Endothelial cell of umbilical vein (primary cell): ENCODE results near the gene SRGAP3. TPM values are rescaled to one million over a fixed set of nuclear protein-coding genes. Genes with fewer than 3 reads are reported as not detected.

Experiments
- BruUV-seq: library from RNA; stranded (reverse); fragments of 400-500 nt; replicated peaks from 2 replicates; lab custom pipeline; 2021; lab: Mats Ljungman, UMichigan
- CTCF ChIA-PET: fragments of 300-600, 350-600 bp; sonication (Branson Sonifier 250); formaldehyde crosslinking; loops from one replicate; lab custom pipeline; 2021; ENCODE audit warnings: antibody characterized with exemption, inconsistent platforms; lab: Charles Lee
- POLR2A ChIA-PET: fragments of 300-600, 350-600 bp; sonication (Branson Sonifier 250); formaldehyde crosslinking; loops from one replicate; lab custom pipeline; 2021; ENCODE audit warnings: antibody characterized with exemption, inconsistent platforms; lab: Charles Lee
- DNase-seq: peaks from one replicate; pipeline ENCODE4 v3.0.0-alpha.2; 2011; ENCODE audit warnings: low read depth, low spot score
- FAIRE-seq: peaks from 2 replicates; lab custom pipeline; 2011; peaks lifted over from hg19 to GRCh38; lab: Jason Lieb, UNC
- H2AFZ ChIP-seq: 2 replicates; pipeline ENCODE4 v1.6.0; 2012; ENCODE audit warnings: low read depth, low read length, control low read depth, inconsistent platforms
- H3K27ac ChIP-seq: 2 replicates; pipeline ENCODE4 v1.5.1; 2011; ENCODE audit warnings: low read depth, mild to moderate bottlenecking, control low read depth, low read length, moderate library complexity; ENCODE audit not compliant: insufficient read depth
- H3K27me3 ChIP-seq, 2 experiments: 2 replicates each; pipeline versions ENCODE4 v1.6.0 to v1.6.1; 2011; ENCODE audit warnings: low read length in 2 of 2, mixed read lengths in 1 of 2; ENCODE audit not compliant: control insufficient read depth in 2 of 2, insufficient read depth in 2 of 2
- H3K36me3 ChIP-seq, 2 experiments: 2 replicates in 1 of 2; 3 replicates in 1 of 2; pipeline ENCODE4 v1.5.1; 2011; ENCODE audit warnings: low read length in 2 of 2, mild to moderate bottlenecking in 1 of 2, moderate library complexity in 1 of 2; ENCODE audit not compliant: control insufficient read depth in 2 of 2, insufficient read depth in 2 of 2; ENCODE audit errors: extremely low read depth in 1 of 2
- H3K4me1 ChIP-seq: 3 replicates; pipeline ENCODE4 v1.5.1; 2011; ENCODE audit warnings: mild to moderate bottlenecking, low read length; ENCODE audit not compliant: control insufficient read depth, insufficient read depth; ENCODE audit errors: extremely low read depth
- H3K4me2 ChIP-seq: 2 replicates; pipeline ENCODE4 v1.6.1; 2011; ENCODE audit warnings: low read length, control low read depth, mixed read lengths; ENCODE audit not compliant: insufficient read depth
- H3K4me3 ChIP-seq, 3 experiments: fragments of 200-600 bp in 1 of 3; sonication (generic), shearing (Covaris generic) in 1 of 3; replicated peaks in 1 of 3; 2 replicates each; pipeline ENCODE4 v1.5.1; 2011 to 2016; ENCODE audit warnings: control low read depth in 3 of 3, low read length in 3 of 3, mild to moderate bottlenecking in 2 of 3, inconsistent platforms in 1 of 3, low read depth in 1 of 3, moderate library complexity in 1 of 3; ENCODE audit not compliant: insufficient read depth in 1 of 3
- H3K79me2 ChIP-seq: 2 replicates; pipeline ENCODE4 v1.6.0; 2012; ENCODE audit warnings: low read length, inconsistent platforms; ENCODE audit not compliant: control insufficient read depth, insufficient read depth
- H3K9ac ChIP-seq: replicated peaks from 2 replicates; pipeline ENCODE3; 2011; ENCODE audit warnings: low read length, control low read depth; ENCODE audit not compliant: insufficient read depth; ENCODE audit errors: extremely low read depth
- H3K9me1 ChIP-seq: replicated peaks from 3 replicates; pipeline ENCODE4 v1.6.0; 2011; ENCODE audit warnings: mild to moderate bottlenecking, low read length; ENCODE audit not compliant: control insufficient read depth, insufficient read depth; ENCODE audit errors: extremely low read depth
- H3K9me3 ChIP-seq: replicated peaks from 2 replicates; pipeline ENCODE4 v1.5.1; 2012; ENCODE audit warnings: low read length, inconsistent platforms; ENCODE audit not compliant: control insufficient read depth, insufficient read depth
- H4K20me1 ChIP-seq: replicated peaks from 2 replicates; pipeline ENCODE3; 2011; ENCODE audit warnings: mild to moderate bottlenecking, low read length; ENCODE audit not compliant: control insufficient read depth, insufficient read depth; ENCODE audit errors: extremely low read depth
- CTCF ChIP-seq, 2 donors: IDR thresholded peaks; 1 replicate in 1 of 2; 2 replicates in 1 of 2; pipeline ENCODE4 v1.5.1; 2011; ENCODE audit warnings: low read length in 2 of 2, mild to moderate bottlenecking in 2 of 2, moderate library complexity in 2 of 2, control low read depth in 1 of 2, inconsistent platforms in 1 of 2, low read depth in 1 of 2; ENCODE audit not compliant: insufficient read depth in 1 of 2; ENCODE audit errors: extremely low read depth in 1 of 2
- EZH2 ChIP-seq: IDR thresholded peaks from 2 replicates; pipeline ENCODE4 v1.6.1; 2012; ENCODE audit warnings: borderline replicate concordance, low read depth, mild to moderate bottlenecking, moderate library complexity, low read length, inconsistent platforms; ENCODE audit not compliant: severe bottlenecking
- FOS ChIP-seq: IDR thresholded peaks from 2 replicates; pipeline ENCODE4 v1.6.1; 2011; ENCODE audit warnings: mild to moderate bottlenecking, low read length, moderate library complexity, borderline replicate concordance; ENCODE audit not compliant: insufficient read depth
- GATA2 ChIP-seq: IDR thresholded peaks from 2 replicates; pipeline ENCODE4 v1.7.0; 2011; ENCODE audit warnings: low read depth, mild to moderate bottlenecking, moderate library complexity, mixed read lengths, low read length; ENCODE audit not compliant: insufficient read length, insufficient read depth
- JUN ChIP-seq: IDR thresholded peaks from 2 replicates; pipeline ENCODE4 v1.6.1; 2011; ENCODE audit warnings: borderline replicate concordance, low read depth; ENCODE audit not compliant: insufficient read length, insufficient read depth
- MYC ChIP-seq: IDR thresholded peaks from one replicate; pipeline ENCODE4 v1.6.1; 2011; ENCODE audit warnings: mild to moderate bottlenecking, low read depth, low read length
- POLR2A ChIP-seq: IDR thresholded peaks from 2 replicates; pipeline ENCODE4 v1.6.1; 2012; ENCODE audit warnings: low read depth, mild to moderate bottlenecking, control low read depth, low read length
- POLR2AphosphoS5 ChIP-seq: IDR thresholded peaks from 2 replicates; pipeline ENCODE4 v1.6.1; 2012; ENCODE audit warnings: low read depth, mild to moderate bottlenecking, control low read depth, low read length, moderate library complexity; ENCODE audit not compliant: insufficient read depth
- dilution Hi-C: fragments of 300-500 bp; cut with MboI; formaldehyde crosslinking; loops from one replicate; pipeline ENCODE4 v1.15.0; 2019; ENCODE audit warnings: low sequenced_read_pairs; ENCODE audit not compliant: extremely low pct_ligation_motif_present
- intact Hi-C: fragments of 100-400 bp; cut with micrococcal nuclease; formaldehyde crosslinking; loops from one replicate; pipeline ENCODE4 v1.10.0; 2022
- polyA plus RNA-seq, 4 experiments: library from polyadenylated mRNA; depleted of rRNA in 3 of 4; stranded (reverse) in 3 of 4; unstranded in 1 of 4; fragments of >200 nt; gene quantifications; 2 replicates each; pipeline versions ENCODE4 v1.2.1 to v1.2.3, GENCODE V29; 2011 to 2012; ENCODE audit warnings: missing spikeins in 1 of 4
- total RNA-seq: library from RNA; stranded (reverse); gene quantifications from 2 replicates; pipeline ENCODE4 v1.2.3, GENCODE V29; 2021
- TF ChIP-seq, protein P1 (sequence below): IDR thresholded peaks from 2 replicates; pipeline ENCODE4 v1.6.1; 2011; ENCODE audit not compliant: insufficient read depth, insufficient read length

The SRGAP3 gene
- total and polyA plus RNA-seq, 2 donors (not counting 3 experiments of a cell fraction or from before 2014, with no cell fraction given), result 0.06 TPM; not detected in 1

DNA sequence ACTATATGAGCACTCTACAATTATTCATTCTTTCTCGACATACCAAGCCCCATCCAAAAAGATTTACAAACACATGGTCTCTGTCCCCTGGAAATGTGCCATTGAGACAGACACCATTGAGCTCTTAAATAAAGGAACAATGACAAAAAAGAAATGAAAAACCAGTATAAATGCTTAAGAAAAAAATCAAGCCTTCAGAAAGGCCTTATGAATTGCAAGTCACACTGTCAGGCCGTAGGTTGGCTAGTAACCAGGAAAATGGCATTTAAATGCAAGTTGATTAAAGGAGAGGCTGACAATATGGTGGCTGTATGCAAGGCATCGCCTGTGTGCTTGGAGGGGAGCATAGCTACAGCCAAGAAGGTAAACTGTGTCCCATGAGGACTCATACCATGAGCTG lies 49.7 kb downstream of the SRGAP3 start:
- Histone ChIP-seq H3K4me1 (no peaks in the 10 kb centered on the region), H3K27ac (no peak overlapping the region), H3K9ac (no peak overlapping the region), H3K79me2 (no peaks in the 10 kb centered on the region), H2AFZ (no peak overlapping the region), H3K27me3 (peaks cover 0 to 3% of the 10 kb centered on the region in 2 experiments), H3K36me3 (no peaks in the 10 kb centered on the region), H3K9me3 (no peaks in the 10 kb centered on the region), H3K9me1 (no peaks in the 10 kb centered on the region), H4K20me1 (no peaks in the 10 kb centered on the region), H3K4me2 (no peak overlapping the region), H3K4me3 (no peak overlapping the region)
- no peak for TF ChIP-seq MYC
- TF ChIP-seq POLR2A, result no peak
- TF ChIP-seq, protein P1, sequence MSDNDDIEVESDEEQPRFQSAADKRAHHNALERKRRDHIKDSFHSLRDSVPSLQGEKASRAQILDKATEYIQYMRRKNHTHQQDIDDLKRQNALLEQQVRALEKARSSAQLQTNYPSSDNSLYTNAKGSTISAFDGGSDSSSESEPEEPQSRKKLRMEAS, result no peak
- no peak for TF ChIP-seq CTCF (IDR thresholded peaks at IDR 0.05; ENCODE audit: extremely low read depth in 1 of 2, insufficient read depth in 1 of 2, low read depth in 1 of 2, low read length in 2 of 2)
- TF ChIP-seq FOS, result no peak
- DNase-seq (no peak), FAIRE-seq (no peak)
- CTCF ChIA-PET, result no interaction called here
- POLR2A ChIA-PET, result no interaction called here
- dilution Hi-C loops, result no loop called here
- no TSS peak for BruUV-seq
- intact Hi-C loops, result no loop called here

DNA sequence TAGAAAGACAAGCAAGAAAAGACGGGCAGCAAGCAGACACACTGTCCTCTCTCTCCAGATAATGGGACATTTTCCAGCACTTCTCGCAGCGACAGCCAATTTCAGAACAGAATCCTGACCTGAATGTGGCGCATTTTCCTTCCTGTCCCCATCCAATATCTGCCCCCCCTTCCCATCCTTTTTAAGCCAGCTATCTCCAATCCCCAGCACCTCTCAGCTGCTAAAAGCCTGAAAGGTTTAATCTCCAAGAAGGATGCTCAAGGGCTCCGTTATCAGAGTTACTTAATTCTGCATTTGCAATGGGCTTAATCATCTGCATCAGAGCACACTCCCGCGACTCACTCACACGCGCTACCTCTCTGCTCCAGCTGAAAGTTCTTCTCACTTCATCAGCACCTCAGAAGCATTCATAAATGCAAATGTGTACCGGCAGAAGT lies 50.5 kb downstream of the SRGAP3 start:
- TF ChIP-seq, protein P1, result no peak
- TF ChIP-seq GATA2, result no peak
- no peak for TF ChIP-seq EZH2
- TF ChIP-seq POLR2A, result no peak
- TF ChIP-seq FOS, result no peak
- TF ChIP-seq JUN, result no peak
- TF ChIP-seq CTCF (IDR thresholded peaks at IDR 0.05; ENCODE audit: extremely low read depth in 1 of 2, insufficient read depth in 1 of 2, low read depth in 1 of 2, low read length in 2 of 2), result no peak
- TF ChIP-seq MYC, result no peak
- TF ChIP-seq POLR2AphosphoS5, result no peak
- H3K4me1 ChIP-seq, result no peaks in the 10 kb centered on the region
- H3K79me2 ChIP-seq, result no peaks in the 10 kb centered on the region
- no peaks in the 10 kb centered on the region for H3K9me3 ChIP-seq
- CTCF ChIA-PET, result no interaction called here
- no peaks in the 10 kb centered on the region for H3K9me1 ChIP-seq
- no peak overlapping the region for H2AFZ ChIP-seq
- peaks cover 0 to 3% of the 10 kb centered on the region in 2 experiments for H3K27me3 ChIP-seq
- POLR2A ChIA-PET, result no interaction called here
- H4K20me1 ChIP-seq, result no peaks in the 10 kb centered on the region
- dilution Hi-C loops, result no loop called here
- DNase-seq (no peak), FAIRE-seq (no peak)
- H3K36me3 ChIP-seq, result no peaks in the 10 kb centered on the region
- H3K4me2 ChIP-seq, result no peak overlapping the region
- no peak overlapping the region for H3K27ac ChIP-seq
- intact Hi-C loops, result no loop called here
- no peak overlapping the region for H3K9ac ChIP-seq
- no TSS peak for BruUV-seq
- H3K4me3 ChIP-seq, result no peak overlapping the region
